HTR-8/SVneo (cell line): Measurements from ENCODE around the gene FRMD4A.
"Not testable (repeated sequence)": the region's sequence is repeated elsewhere in the genome, so short reads cannot be mapped to it uniquely, and the experiment has no call there.

Experiments
- DNase-seq: peaks from one replicate; pipeline ENCODE4 v3.0.0; 2011; ENCODE audit warnings: low spot score, mixed read lengths; ENCODE audit not compliant: insufficient read length
- FAIRE-seq: peaks from 2 replicates; lab custom pipeline; 2011; peaks lifted over from hg19 to GRCh38; lab: Jason Lieb, UNC

The FRMD4A gene

DNA sequence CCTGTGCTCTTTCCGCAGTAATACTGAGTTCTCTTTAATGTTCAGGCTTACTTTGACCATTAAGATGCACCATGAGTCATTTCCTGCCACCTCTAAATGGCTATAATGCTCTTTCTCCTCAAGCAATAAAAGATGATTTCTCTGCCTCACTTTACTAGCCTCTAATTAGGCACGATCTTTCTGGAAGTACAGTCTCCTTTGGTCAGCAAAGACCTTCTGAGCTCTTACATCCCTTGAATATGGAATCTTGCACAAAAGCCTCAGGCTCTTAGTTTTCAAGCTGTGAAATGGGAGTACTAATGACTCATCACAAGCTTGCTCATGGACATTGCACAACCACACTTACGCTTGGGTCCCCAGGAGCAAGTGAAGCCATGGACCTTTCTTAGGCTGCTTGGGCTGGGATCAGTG, 85.9 kb downstream of the FRMD4A start:
- no peak for FAIRE-seq
- no peak for DNase-seq

DNA sequence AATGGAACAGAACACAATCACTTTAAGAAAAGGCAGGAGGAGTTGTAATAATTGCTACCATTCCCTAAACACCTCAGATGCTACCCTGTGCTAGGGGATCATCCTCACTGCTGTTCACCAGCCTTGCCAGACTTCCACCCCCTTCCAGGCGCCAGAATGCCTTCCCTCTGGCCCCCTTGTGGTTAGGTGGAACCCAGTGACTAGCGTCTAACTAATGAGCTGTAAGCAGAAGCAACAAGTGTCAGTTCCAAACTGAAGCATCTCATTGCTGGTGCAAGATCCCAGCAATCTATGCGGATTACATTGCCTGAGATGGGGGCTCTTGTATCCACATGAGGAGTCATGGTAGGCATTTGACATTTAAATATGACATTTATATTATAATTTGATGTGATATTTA, 86.6 kb downstream of the FRMD4A start:
- no peak for FAIRE-seq
- no peak for DNase-seq

DNA sequence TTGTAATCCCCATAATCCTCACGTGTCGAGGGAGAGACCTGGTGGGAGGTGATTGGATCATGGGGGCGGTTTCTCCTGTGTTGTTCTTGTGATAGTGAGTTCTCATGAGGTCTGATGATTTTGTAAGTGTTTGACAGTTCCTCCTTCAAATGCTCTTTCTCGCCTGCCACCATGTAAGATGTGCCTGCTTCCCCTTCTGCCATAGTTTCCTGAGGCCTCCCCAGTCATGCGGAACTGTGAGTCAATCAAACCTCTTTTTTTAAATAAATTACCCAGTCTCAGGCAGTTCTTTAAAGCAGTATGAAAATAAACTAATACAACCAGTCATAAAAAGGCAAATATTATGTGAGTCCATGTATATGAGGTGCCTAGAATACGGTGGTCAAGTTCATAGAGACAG, 87.5 kb downstream of the FRMD4A start:
- FAIRE-seq (no peak), DNase-seq (no peak)

DNA sequence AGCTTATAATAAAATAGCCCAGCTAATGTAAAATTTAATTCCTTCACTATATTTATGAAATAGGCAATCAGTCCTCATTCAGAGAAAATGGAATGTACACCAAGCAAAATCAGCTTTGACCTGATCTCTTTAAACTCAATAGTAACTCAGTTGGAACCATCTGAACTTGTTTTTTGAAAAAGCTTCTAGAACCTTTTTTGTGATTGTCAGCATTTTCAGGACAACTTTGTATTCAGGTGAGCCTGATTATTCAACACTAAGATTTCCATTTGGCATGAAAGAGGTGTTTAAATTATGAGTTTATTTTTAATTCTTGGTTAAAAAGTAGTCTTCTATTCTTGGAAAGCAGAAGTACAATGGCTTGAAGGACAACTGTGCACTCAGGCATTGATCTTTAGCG, 89.5 kb downstream of the FRMD4A start:
- FAIRE-seq (no peak), DNase-seq (no peak)

DNA sequence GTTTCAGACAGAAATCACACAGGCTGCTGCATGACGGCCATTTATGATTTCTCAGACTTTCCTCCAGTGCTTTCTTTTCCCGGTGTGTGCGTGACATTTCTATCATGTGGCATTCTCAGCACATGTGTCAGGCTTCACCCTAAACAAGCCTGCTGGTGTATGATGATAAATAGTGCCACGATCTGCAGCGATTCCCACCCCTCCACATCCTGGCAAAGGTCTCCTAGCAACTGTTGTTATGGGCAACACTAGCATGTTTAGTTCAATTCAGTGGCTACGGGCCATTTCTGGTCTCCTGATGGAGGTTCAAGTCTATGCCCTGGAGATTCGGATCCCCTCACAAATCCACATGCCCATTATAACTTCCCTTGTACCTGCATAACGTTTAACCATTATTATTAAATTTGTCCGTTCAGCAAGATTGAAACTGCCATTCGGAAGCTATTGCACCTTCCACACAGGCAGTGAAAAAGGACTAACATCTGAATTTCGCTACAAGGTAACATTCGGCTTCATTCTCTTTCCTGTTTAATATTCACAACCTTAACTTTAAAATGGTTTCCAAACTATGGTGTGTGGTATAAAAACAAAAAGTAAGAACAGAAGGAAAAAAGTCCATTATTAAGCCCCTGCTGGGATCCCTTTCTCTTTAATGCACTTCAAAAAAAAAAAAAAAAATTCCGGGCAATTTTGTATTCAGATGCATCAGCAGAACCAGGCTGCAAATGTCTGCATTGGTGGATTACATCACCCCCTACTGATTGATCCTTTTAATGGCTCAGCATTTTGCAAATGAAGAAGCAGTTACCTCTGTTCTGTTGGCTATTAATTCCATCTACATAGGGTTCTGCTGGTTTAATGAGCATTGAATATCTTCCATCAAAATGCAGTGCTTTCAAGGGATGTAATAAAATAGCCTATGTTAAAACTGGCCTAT, 90.2 kb downstream of the FRMD4A start:
- FAIRE-seq (no peak), DNase-seq (no peak)

DNA sequence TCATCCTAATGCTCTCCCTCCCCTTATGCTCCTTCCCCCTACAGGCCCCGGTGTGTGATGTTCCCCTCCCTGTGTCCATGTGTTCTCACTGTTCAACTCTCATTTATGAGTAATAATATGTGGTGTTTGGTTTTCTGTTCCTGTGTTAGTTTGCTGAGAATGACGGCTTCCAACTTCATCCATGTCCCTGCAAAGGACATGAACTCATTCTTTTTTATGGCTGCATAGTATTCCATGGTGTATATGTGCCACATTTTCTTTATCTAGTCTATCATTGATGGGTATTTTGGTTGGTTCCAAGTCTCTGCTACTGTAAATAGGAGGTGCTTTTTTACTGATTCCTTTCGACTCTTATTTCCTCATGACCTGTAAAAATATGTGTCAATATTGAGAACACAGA, 92.1 kb downstream of the FRMD4A start:
- FAIRE-seq, result not testable (repeated sequence)

DNA sequence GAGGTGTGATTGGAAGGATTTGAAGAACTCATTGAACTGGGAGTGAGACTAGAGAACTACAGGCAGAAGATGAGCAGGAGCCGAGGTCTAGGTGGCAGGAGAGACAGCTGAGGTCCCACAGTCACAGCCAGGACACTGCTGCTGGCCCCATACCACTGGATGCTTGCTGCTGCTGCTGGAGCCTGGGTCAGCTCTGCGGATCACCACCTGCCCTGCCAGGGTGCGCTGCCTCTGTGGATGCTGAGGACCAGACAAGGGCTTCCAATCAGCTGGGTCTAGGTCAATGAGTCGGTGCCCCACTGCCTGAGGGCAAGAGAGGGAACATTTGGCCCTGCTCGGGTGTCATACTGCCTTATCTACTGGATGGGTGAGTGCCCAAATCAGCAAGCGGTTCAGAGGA, 94.4 kb downstream of the FRMD4A start:
- DNase-seq (no peak), FAIRE-seq (no peak)

More for the DNA sequence above, 92.1 kb downstream of the FRMD4A start:
- not testable (repeated sequence) for DNase-seq

DNA sequence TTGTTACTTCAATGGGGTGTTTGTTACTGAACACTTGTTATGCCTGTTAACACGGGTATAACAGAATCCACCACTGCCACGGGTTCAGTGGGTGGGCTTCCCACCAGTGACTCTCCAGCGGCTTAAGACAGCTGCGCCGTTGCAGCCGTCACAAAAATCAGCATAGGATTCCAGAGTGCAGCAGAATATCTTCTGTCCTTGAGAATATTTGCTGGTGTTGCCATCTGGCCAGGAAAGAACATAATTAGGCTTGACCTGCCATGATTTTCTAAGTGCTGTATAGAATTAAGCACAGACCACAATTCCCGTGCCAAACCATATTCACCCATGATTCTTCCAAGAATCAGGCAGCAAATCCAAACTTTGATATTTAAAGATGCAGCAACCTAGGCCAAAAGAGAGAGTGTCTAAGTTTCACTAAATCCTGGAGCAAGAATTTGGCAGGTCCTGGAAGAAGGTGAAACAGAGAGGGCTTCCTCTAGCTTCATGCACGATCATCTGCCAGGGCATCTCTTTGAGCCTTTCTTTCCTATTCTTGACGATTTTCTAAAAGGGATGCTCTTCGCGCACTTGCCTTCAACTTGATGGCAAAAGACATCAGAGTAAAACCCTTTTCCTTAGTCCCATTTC, 95.0 kb downstream of the FRMD4A start:
- DNase-seq, result no peak
- no peak for FAIRE-seq

DNA sequence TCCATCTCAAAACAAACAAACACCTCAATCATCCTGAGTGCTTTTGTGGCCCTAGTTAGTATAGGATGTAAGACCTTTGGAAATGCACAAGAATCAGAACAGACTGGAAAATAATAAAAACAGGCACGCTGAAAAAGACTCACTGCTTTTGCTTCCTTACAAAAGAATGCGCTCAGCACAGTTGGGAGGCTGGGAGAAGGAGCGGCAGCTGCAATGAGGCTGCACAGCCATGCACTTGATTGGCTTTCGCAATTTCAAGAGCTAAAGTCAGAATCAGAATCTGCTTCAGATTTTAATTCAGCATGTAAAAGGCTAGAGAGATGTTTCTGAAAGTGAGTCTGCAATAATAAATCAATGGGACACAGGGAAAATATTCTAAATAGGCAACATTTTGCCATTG, 97.2 kb downstream of the FRMD4A start:
- no peak for FAIRE-seq
- DNase-seq, result no peak

DNA sequence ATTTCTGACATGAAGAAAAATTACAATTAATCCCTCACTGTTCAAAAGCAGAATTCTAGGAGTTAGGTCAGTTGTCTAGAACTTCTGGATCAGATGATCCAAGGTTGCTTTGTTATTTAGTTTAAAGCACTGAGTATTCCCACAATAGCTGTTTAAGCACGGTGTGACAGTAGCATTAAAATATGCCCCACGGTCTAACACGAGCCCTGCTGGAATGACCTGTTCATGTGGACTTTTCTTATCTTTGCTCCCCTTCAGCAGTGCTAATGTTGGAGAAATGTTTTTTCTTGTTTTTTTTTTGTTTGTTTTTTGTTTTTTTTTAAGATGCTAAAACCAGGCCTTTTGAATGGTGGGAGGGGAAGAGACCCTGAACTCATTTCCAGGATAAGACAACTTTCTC, 101.9 kb downstream of the FRMD4A start:
- not testable (repeated sequence) for DNase-seq

DNA sequence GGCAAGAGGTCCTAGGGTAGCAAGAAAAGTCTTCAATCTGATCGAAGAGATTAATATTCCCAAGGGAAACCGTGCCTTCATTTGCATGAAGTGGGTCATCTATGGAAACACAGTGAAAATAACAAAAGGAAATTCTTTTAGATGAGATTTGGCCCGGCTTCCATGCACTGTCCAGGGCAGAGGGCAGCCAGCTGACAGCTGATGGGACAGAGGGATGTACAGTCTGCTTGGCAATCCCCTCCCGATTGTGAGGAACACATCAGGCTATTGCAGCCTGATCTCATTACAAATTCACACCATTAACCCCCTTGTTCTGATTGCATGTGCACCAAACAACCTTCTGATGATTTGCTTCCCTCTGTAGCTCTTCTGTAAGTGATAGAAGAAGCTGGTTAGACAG, 105.3 kb downstream of the FRMD4A start:
- DNase-seq (no peak), FAIRE-seq (no peak)

More for the DNA sequence above, 101.9 kb downstream of the FRMD4A start:
- not testable (repeated sequence) for FAIRE-seq

DNA sequence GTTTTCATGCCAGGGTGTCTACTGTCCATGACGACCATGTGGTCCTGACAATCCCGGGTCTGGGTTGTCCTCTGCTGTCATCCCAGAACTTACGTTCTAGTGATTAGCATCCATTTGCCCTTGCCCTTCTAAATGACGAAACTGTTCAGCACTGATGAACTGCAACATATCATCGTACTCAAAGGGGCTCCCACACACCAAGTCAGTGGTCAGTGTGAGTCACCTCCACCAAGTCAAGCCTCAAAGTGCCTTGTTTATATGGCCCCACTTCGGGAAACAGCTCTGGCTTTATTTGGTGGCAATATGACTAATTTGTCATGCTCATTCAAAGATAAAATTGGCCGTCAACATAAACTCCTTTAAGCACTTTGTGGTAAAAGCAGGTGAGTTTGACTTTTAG, 110.7 kb downstream of the FRMD4A start:
- FAIRE-seq (no peak), DNase-seq (no peak)

DNA sequence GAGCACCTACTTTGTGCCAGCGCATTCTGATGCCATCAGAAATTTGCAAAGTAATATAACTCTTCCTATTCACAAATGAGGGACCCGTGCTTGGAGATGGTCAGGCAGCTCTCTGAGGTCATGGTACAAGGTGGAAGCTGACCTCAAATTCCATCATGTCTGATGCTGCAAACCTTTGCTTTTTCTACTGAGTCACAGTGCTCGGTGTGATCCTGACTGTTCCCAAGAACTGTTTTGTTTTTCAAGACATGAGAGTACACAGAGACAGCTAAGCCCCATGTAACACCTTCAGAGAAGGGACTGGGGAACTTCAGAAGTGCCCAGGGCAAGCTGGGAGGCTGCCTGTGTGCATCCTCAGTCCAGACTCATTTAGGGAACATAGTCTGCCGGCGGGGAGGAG, 111.3 kb downstream of the FRMD4A start:
- no peak for DNase-seq
- FAIRE-seq, result no peak

DNA sequence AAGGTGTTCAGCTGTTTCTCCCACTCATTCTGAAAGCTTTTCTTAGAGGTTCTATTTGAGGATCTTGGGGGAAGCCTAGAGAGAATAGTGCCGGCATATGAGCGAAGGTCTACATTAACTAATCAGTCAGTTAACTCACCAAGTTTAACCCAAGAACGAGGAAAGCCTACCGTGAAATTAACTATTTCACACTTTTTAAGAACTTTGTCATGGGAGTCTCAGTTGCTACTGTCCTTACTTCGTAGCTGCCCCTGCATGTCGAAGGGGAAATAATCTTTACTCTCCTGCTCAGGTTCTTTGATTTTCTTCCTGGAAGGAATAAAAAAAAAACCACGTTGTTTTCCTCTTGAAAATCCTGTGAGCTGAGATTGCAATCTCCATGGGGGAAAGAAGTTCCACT, 115.1 kb downstream of the FRMD4A start:
- no peak for FAIRE-seq
- DNase-seq, result no peak

DNA sequence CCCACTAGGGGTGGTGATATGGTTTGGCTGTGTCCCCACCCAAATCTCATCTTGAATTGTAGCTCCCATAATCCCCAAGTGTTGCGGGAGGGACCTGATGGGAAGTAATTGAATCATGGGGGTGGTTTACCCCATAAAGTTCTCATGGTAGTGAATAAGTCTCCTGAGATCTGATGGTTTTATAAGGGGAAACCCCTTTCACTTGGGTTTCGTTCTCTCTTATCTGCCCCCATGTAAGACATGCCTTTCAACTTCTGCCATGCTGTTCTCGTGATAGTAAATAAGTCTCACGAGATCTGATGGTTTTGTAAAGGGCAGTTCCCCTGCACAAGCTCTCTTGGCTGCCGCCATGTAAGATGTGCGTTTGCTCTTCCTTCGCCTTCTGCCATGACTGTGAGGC, 117.0 kb downstream of the FRMD4A start:
- FAIRE-seq, DNase-seq: not testable (repeated sequence)

DNA sequence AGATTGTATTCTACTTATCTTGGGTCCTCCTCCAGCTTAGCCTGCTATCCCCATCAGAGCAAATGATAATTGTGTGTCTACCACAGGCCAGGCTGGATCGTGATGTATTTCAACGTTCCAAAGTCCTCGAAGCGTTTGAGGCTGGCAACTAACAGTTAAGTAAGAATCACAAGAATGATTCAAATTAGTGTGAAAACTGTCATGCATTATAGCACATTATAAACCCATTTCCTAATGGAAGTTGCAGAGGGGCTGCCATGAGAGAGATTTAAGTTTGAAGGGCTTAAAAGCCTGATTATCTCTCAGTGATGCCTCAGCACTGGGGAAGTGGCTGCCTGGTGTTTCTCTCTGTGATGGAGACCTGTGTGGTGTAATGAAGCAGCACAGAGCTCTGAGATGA, 119.1 kb downstream of the FRMD4A start:
- FAIRE-seq (no peak), DNase-seq (no peak)

DNA sequence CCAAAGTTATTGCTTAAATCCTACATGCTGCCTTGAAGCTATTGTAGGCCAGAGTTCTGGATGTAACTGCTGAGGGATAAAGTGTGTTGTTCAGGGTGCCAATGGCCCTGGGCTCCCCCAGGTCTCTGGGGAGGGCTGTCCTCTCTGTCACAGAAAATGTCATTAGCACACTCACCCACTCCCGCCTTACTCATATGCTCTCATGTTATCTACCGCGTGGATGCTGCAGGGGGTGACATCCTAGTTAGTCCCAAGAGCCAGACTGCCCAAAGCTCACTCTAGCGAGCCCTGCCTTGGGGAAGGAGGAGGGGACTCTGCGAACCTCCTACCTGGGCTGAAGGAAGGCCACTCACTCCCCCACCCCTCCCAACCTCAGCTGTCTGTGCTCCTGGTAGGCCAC, 122.5 kb downstream of the FRMD4A start:
- DNase-seq (no peak), FAIRE-seq (no peak)

DNA sequence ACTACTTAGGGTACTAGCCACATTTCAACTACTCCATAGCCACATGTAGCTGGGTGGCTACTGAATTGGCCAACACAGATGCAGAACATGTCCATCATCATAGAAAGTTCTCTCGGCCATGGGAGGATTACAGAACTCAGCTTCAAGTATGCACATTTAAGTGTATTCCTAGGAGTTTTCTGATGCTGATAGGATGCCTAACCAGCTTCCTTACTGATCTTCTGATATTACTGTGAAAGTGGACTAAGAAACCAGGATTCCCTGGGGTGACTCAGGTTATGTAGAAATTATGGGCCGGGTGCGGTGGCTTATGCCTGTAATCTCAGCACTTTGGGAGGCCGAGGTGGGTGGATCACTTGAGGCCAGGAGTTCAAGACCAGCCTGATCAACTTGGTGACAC, 125.5 kb downstream of the FRMD4A start:
- no peak for FAIRE-seq
- no peak for DNase-seq

DNA sequence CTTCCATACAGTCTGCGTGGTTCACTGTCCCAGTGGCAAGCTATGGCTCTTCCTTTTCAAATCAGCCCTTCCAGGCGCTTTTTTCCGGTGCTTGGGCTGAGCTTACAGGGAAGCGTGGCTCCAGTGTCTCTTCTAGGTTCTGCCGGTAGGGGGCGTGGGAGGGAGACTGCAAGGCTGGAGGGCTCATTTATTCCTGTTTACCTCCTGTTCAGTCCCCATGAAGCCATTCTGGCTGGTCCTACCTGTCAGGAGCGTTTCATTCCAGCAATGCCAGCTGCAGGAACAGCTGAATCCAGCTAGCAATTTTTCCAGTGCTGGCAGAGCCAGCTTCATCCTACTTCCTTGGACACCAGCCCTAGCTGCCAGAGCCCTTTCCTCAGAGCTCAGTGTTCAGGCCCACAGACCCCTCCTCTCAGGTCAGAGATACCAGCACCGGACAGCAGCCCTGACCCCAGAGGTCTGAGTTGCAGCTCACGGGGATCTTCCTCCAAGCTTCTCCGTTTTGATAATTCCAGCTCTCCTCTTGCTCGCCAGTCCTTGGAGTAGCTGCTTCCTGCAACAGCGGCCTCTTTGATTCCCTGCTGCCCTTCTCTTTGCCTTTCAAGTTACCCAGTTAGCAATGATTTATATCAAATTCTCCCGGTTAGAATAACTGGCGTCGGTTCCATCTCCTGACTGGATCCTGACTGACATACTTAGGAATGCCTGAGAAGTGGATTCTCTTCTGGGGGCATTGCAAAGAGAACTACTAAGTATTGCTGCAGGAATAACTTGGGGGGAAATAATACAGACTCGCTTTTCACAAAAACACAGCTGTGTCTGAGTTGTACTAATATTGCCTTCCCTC, 129.8 kb downstream of the FRMD4A start:
- DNase-seq, result peak; percentile 23
- no peak for FAIRE-seq

DNA sequence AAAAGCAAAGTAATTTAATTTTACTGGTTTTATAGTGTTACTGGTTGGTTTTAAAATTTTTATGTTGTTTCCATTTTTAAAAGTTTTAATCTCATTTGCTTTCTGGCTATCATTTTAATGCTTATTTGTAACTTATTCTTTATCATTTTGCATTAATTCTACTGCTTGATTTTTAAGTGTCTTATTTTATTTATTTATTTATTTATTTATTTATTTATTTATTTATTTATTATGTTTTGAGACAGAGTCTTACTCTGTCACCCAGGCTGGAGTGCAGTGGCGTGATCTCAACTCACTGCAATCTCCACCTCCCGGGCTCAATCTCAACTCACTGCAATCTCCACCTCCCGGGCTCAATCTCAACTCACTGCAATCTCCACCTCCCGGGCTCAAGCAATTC, 131.6 kb downstream of the FRMD4A start:
- not testable (repeated sequence) for FAIRE-seq, DNase-seq

DNA sequence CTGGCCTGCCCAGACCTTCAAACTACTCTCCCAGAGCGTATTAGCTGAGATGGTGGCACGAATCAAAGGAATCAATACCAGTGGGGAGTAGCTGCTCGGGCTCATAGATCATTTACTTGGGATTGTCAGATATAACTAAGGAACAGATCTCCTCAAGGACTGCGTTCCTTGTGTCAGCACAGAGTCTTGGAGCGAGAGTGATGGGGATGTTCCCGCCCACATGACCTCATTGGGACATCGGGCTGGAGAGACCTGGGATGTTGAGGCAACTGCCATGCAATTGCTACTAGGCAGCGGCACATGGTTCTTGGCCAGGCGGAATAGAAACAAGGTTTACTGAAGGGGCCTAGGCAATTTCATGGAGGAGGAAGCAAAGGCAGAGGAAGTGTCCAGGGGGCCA, 132.6 kb downstream of the FRMD4A start:
- DNase-seq (no peak), FAIRE-seq (no peak)
